ENCODE measurements around the gene OGA. TPM values are rescaled to one million over a fixed set of nuclear protein-coding genes. Genes with fewer than 3 reads are reported as not detected.

The OGA gene
- total and polyA plus RNA-seq, 2 of the 8 experiments (the other 6 are each of a cell fraction or from before 2014, with no cell fraction given) = 31.2 to 107 TPM

DNA sequence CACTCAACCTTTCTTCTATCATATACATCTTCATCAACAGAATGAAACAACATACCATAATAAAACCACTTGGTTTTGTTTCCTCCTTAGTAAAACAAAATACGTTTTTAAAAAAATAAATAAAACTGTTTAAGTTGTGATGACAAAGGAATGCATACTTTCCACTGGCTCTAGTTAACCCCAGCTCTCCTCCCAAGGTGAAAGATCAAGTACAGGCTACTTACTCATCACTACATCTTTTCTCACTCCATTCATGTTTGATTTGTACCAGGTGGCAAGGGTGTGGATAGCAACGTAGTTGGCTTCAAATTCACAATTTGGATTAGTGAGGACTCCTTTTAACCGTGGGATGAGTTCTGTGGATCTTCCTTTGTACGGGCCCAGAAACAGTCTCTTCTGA lies 14.7 kb downstream of the OGA start (continued):
- TF ChIP-seq, protein P1, sequence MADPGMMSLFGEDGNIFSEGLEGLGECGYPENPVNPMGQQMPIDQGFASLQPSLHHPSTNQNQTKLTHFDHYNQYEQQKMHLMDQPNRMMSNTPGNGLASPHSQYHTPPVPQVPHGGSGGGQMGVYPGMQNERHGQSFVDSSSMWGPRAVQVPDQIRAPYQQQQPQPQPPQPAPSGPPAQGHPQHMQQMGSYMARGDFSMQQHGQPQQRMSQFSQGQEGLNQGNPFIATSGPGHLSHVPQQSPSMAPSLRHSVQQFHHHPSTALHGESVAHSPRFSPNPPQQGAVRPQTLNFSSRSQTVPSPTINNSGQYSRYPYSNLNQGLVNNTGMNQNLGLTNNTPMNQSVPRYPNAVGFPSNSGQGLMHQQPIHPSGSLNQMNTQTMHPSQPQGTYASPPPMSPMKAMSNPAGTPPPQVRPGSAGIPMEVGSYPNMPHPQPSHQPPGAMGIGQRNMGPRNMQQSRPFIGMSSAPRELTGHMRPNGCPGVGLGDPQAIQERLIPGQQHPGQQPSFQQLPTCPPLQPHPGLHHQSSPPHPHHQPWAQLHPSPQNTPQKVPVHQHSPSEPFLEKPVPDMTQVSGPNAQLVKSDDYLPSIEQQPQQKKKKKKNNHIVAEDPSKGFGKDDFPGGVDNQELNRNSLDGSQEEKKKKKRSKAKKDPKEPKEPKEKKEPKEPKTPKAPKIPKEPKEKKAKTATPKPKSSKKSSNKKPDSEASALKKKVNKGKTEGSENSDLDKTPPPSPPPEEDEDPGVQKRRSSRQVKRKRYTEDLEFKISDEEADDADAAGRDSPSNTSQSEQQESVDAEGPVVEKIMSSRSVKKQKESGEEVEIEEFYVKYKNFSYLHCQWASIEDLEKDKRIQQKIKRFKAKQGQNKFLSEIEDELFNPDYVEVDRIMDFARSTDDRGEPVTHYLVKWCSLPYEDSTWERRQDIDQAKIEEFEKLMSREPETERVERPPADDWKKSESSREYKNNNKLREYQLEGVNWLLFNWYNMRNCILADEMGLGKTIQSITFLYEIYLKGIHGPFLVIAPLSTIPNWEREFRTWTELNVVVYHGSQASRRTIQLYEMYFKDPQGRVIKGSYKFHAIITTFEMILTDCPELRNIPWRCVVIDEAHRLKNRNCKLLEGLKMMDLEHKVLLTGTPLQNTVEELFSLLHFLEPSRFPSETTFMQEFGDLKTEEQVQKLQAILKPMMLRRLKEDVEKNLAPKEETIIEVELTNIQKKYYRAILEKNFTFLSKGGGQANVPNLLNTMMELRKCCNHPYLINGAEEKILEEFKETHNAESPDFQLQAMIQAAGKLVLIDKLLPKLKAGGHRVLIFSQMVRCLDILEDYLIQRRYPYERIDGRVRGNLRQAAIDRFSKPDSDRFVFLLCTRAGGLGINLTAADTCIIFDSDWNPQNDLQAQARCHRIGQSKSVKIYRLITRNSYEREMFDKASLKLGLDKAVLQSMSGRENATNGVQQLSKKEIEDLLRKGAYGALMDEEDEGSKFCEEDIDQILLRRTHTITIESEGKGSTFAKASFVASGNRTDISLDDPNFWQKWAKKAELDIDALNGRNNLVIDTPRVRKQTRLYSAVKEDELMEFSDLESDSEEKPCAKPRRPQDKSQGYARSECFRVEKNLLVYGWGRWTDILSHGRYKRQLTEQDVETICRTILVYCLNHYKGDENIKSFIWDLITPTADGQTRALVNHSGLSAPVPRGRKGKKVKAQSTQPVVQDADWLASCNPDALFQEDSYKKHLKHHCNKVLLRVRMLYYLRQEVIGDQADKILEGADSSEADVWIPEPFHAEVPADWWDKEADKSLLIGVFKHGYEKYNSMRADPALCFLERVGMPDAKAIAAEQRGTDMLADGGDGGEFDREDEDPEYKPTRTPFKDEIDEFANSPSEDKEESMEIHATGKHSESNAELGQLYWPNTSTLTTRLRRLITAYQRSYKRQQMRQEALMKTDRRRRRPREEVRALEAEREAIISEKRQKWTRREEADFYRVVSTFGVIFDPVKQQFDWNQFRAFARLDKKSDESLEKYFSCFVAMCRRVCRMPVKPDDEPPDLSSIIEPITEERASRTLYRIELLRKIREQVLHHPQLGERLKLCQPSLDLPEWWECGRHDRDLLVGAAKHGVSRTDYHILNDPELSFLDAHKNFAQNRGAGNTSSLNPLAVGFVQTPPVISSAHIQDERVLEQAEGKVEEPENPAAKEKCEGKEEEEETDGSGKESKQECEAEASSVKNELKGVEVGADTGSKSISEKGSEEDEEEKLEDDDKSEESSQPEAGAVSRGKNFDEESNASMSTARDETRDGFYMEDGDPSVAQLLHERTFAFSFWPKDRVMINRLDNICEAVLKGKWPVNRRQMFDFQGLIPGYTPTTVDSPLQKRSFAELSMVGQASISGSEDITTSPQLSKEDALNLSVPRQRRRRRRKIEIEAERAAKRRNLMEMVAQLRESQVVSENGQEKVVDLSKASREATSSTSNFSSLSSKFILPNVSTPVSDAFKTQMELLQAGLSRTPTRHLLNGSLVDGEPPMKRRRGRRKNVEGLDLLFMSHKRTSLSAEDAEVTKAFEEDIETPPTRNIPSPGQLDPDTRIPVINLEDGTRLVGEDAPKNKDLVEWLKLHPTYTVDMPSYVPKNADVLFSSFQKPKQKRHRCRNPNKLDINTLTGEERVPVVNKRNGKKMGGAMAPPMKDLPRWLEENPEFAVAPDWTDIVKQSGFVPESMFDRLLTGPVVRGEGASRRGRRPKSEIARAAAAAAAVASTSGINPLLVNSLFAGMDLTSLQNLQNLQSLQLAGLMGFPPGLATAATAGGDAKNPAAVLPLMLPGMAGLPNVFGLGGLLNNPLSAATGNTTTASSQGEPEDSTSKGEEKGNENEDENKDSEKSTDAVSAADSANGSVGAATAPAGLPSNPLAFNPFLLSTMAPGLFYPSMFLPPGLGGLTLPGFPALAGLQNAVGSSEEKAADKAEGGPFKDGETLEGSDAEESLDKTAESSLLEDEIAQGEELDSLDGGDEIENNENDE (IDR thresholded peaks at IDR 0.05; ENCODE audit: insufficient replicate concordance, low read length) = no peak
- no peak for TF ChIP-seq BCL11A (IDR thresholded peaks at IDR 0.05; ENCODE audit: low read depth in 2 of 2, low read length in 2 of 2)
- no peak for TF ChIP-seq SIRT6 (IDR thresholded peaks at IDR 0.05; ENCODE audit: low read length)
- TF ChIP-seq TAF1 (IDR thresholded peaks at IDR 0.05; ENCODE audit: low read depth, low read length) = no peak
- TF ChIP-seq, protein P2, sequence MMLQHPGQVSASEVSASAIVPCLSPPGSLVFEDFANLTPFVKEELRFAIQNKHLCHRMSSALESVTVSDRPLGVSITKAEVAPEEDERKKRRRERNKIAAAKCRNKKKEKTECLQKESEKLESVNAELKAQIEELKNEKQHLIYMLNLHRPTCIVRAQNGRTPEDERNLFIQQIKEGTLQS (IDR thresholded peaks at IDR 0.05; ENCODE audit: insufficient read depth, low read depth, low read length) = no peak
- no peak for TF ChIP-seq RAD21 (IDR thresholded peaks at IDR 0.05 in 1 of 2, conservative IDR thresholded peaks at IDR 0.05 in 1 of 2; ENCODE audit: low read depth in 2 of 2, low read length in 2 of 2)

All from H1 (cell line).